GM12878 (cell line): Measurements from ENCODE around the gene ADPGK. TPM values are rescaled to one million over a fixed set of nuclear protein-coding genes. Genes with fewer than 3 reads are reported as not detected.

ENCODE experiments used
- ATAC-seq: fragments of 200-7000 bp; cut with Tn5 transposase; 3 replicates; pipeline ENCODE4 v1.9.1; 2020; ENCODE audit warnings: mild to moderate bottlenecking, moderate library complexity
- BruUV-seq: library from RNA; stranded (reverse); fragments of 400-500 nt; replicated peaks from 2 replicates; lab custom pipeline; 2021; lab: Mats Ljungman, UMichigan
- CTCF ChIA-PET: fragments of 300-600 bp; sonication (Branson Sonifier 250); formaldehyde crosslinking; extraction: SDS; loops from one replicate; lab custom pipeline; 2021; ENCODE audit warnings: inconsistent platforms; lab: Yijun Ruan, JAX
- POLR2A ChIA-PET: fragments of 350-600 bp; formaldehyde crosslinking; extraction: SDS; loops from one replicate; lab custom pipeline; 2021; ENCODE audit warnings: inconsistent platforms; lab: Charles Lee
- RAD21 ChIA-PET: fragments of 300-600 bp; sonication (Branson Sonifier 250); formaldehyde crosslinking; loops from one replicate; lab custom pipeline; 2023; ENCODE audit warnings: antibody characterized with exemption; ENCODE audit not compliant: unreplicated experiment; lab: Charles Lee
- SMC1A ChIA-PET: fragments of 300-600 bp; sonication (Branson Sonifier 250); formaldehyde crosslinking; loops from one replicate; lab custom pipeline; 2023; ENCODE audit not compliant: unreplicated experiment, uncharacterized antibody; lab: Charles Lee
- DNase-seq: peaks from one replicate; pipeline ENCODE4 v3.0.0-alpha.2; 2011; ENCODE audit warnings: low read depth, low spot score
- FAIRE-seq: peaks from 3 replicates; lab custom pipeline; 2011; peaks lifted over from hg19 to GRCh38; lab: Jason Lieb, UNC
- H2AFZ ChIP-seq: 2 replicates; pipeline ENCODE4 v1.6.0; 2011; ENCODE audit warnings: low read depth, low read length, control low read depth; ENCODE audit not compliant: control insufficient read depth
- H3K27ac ChIP-seq: 2 replicates; pipeline ENCODE4 v1.5.1; 2011; ENCODE audit warnings: control low read depth; ENCODE audit not compliant: control insufficient read depth, insufficient read depth
- H3K27me3 ChIP-seq, 2 experiments: replicated peaks in 1 of 2; 2 replicates each; pipeline versions ENCODE4 v1.6.0 to v1.6.1; 2011; ENCODE audit warnings: low read length in 1 of 2; ENCODE audit not compliant: control insufficient read depth in 2 of 2, insufficient read depth in 2 of 2
- H3K36me3 ChIP-seq, 2 experiments: 2 replicates each; pipeline ENCODE4 v1.5.1; 2011; ENCODE audit warnings: low read length in 1 of 2; ENCODE audit not compliant: control insufficient read depth in 2 of 2, insufficient read depth in 2 of 2
- H3K4me1 ChIP-seq: 2 replicates; pipeline ENCODE4 v1.6.1; 2011; ENCODE audit warnings: mild to moderate bottlenecking, low read length, moderate library complexity, mixed read lengths; ENCODE audit not compliant: control insufficient read depth, insufficient read depth
- H3K4me2 ChIP-seq: 2 replicates; pipeline ENCODE4 v1.6.0; 2011; ENCODE audit warnings: control low read depth; ENCODE audit not compliant: control insufficient read depth, insufficient read depth
- H3K4me3 ChIP-seq: fragments of 200-600 bp; sonication (generic); 2 replicates; pipeline ENCODE4 v1.5.1; 2016
- H3K79me2 ChIP-seq: 2 replicates; pipeline ENCODE4 v1.6.0; 2011; ENCODE audit warnings: low read length; ENCODE audit not compliant: control insufficient read depth, insufficient read depth
- H3K9ac ChIP-seq: 2 replicates; pipeline ENCODE4 v1.8.0; 2011; ENCODE audit warnings: low read length, control low read depth, mixed read lengths; ENCODE audit not compliant: control insufficient read depth, insufficient read depth
- H3K9me3 ChIP-seq: replicated peaks from 3 replicates; pipeline ENCODE4 v1.5.1; 2011; ENCODE audit warnings: mild to moderate bottlenecking, low read length; ENCODE audit not compliant: control insufficient read depth, insufficient read depth
- H4K20me1 ChIP-seq: 2 replicates; pipeline ENCODE4 v1.6.0; 2011; ENCODE audit not compliant: control insufficient read depth, insufficient read depth
- BCL11A ChIP-seq: IDR thresholded peaks from 2 replicates; pipeline ENCODE4 v1.6.1; 2011; ENCODE audit warnings: low read depth, low read length
- BCLAF1 ChIP-seq: fragments of 450-650 bp; IDR thresholded peaks from 2 replicates; pipeline ENCODE4 v1.6.1; 2017; ENCODE audit warnings: antibody characterized with exemption, mild to moderate bottlenecking, moderate library complexity
- HDAC2 ChIP-seq: fragments of 200-600 bp; sonication (generic); IDR thresholded peaks from 2 replicates; pipeline ENCODE4 v1.6.1; 2017
- MTA2 ChIP-seq: fragments of 450-650 bp; IDR thresholded peaks from 2 replicates; pipeline ENCODE4 v1.6.1; 2016; ENCODE audit warnings: low read depth, mild to moderate bottlenecking, moderate library complexity
- PML ChIP-seq: IDR thresholded peaks from 2 replicates; pipeline ENCODE4 v1.6.1; 2012; ENCODE audit warnings: low read length, inconsistent platforms
- ZSCAN29 ChIP-seq: fragments of 450-650 bp; IDR thresholded peaks from 2 replicates; pipeline ENCODE4 v1.6.1; 2017; ENCODE audit warnings: mild to moderate bottlenecking, moderate library complexity
- ZZZ3 ChIP-seq: IDR thresholded peaks from 2 replicates; pipeline ENCODE4 v1.6.1; 2011; ENCODE audit warnings: low read depth; ENCODE audit not compliant: control insufficient read depth, insufficient read length
- WGBS: methylation state at CpG from one replicate; pipeline ENCODE4 v1.1.6; 2016; ENCODE audit warnings: low lambda C conversion rate; ENCODE audit not compliant: insufficient replicate concordance, insufficient coverage; ENCODE audit errors: missing lambda C conversion rate; 5-methylcytosine and 5-hydroxymethylcytosine counted together
- in situ Hi-C: fragments of 300-500 bp; cut with MboI; formaldehyde crosslinking; loops from 9 replicates; pipeline ENCODE4 v1.14.3; 2018; ENCODE audit warnings: mixed read lengths
- intact Hi-C: fragments of 100-400 bp; cut with micrococcal nuclease; formaldehyde crosslinking; loops from one replicate; pipeline ENCODE4 v1.14.2; 2022; ENCODE audit not compliant: unreplicated experiment
- polyA plus RNA-seq, 11 experiments: library from polyadenylated mRNA; depleted of rRNA in 4 of 11; unstranded in 6 of 11; stranded (reverse) in 5 of 11; fragments of >200 nt; fragmentation: Nextera tagmentation in 4 of 11; fragmentation: Illumina TruSeq in 1 of 11; extraction: Ambion mirVana in 4 of 11; extraction: Trizol in 1 of 11; gene quantifications; 1 replicate in 1 of 11; 2 replicates in 10 of 11; pipeline versions ENCODE4 v1.2.1 to v1.2.3, GENCODE V29; 2011 to 2016; ENCODE audit warnings: inconsistent platforms in 2 of 11, missing spikeins in 2 of 11, low read depth in 1 of 11
- total RNA-seq, 4 experiments: library from RNA; depleted of rRNA in 3 of 4; stranded (reverse); fragments of >200 nt in 3 of 4; fragmentation: Illumina TruSeq in 1 of 4; extraction: Trizol in 1 of 4; gene quantifications; 2 replicates each; pipeline versions ENCODE4 v1.2.1 to v1.2.3, GENCODE V29; 2013 to 2021

The ADPGK gene
- total and polyA plus RNA-seq, 10 of the 15 experiments (the other 5 are each of a cell fraction or from before 2014, with no cell fraction given) = 13.8 to 146 (median 56.7) TPM

GRCh38 chr15:72754096-72754495, 29.5 kb downstream of the ADPGK start:
- intact Hi-C loops = no loop called here
- 88% methylated on average over 6 of the region's 6 CpGs for WGBS
- no peak overlapping the region for H3K4me3 ChIP-seq

More at GRCh38 chr15:72754096-72754495, 29.5 kb downstream of the ADPGK start:
- TF ChIP-seq ZZZ3 (no peak), ZSCAN29 (no peak), BCL11A (no peak), PML (no peak), BCLAF1 (no peak), HDAC2 (no peak), MTA2 (no peak)
- H3K27me3 ChIP-seq = no peaks in the 10 kb centered on the region
- BruUV-seq = no TSS peak
- H4K20me1 ChIP-seq = no peaks in the 10 kb centered on the region
- in situ Hi-C loops = no loop called here
- no peak overlapping the region for H3K9ac ChIP-seq
- ChIA-PET RAD21 (no interaction called here), CTCF (no interaction called here), SMC1A (interaction anchor here (3.4 kb wide), 1 partner anchor 32 kb away, joined by 22 read pairs; no protein-coding TSS in a partner anchor), POLR2A (no interaction called here)
- H3K4me2 ChIP-seq = no peak overlapping the region
- peaks cover 24 to 27% of the 10 kb centered on the region in 2 experiments for H3K36me3 ChIP-seq
- no peak overlapping the region for H2AFZ ChIP-seq
- FAIRE-seq (no peak), DNase-seq (no peak), ATAC-seq (no peak)
- H3K9me3 ChIP-seq = no peaks in the 10 kb centered on the region
- H3K27ac ChIP-seq = no peak overlapping the region
- H3K79me2 ChIP-seq = no peaks in the 10 kb centered on the region
- H3K4me1 ChIP-seq = no peaks in the 10 kb centered on the region
